NCI-H146 (cell line): Measurements from ENCODE around the gene SUPT20HL1.
"Not testable (repeated sequence)": the region's sequence is repeated elsewhere in the genome, so short reads cannot be mapped to it uniquely, and the experiment has no call there.

Experiments
- DNase-seq: peaks from one replicate; lab custom pipeline; 2025; lab: John Stamatoyannopoulos, UW

The SUPT20HL1 gene

GRCh38 chrX:24360272-24360671 lies at the start of gene SUPT20HL1:
Gene SUPT20HL1, plus strand, starts transcription at chrX:24360639. Its CDS starts 2,122 bp downstream, at chrX:24362761.
- no peak for DNase-seq

- peak; percentile 23 for DNase-seq
Observed at GRCh38 chrX:24310916-24311315, 49.5 kb upstream of the SUPT20HL1 start.

- DNase-seq: not testable (repeated sequence)
Observed at GRCh38 chrX:24311507-24312248, 48.8 kb upstream of the SUPT20HL1 start.

GRCh38 chrX:24312249-24312607 lies 48.2 kb upstream of the SUPT20HL1 start:
- DNase-seq: not testable (repeated sequence)

- DNase-seq: no peak
Observed at GRCh38 chrX:24314019-24314635, 46.3 kb upstream of the SUPT20HL1 start, which contains the start of gene SUPT20HL2. Gene SUPT20HL2, minus strand, starts transcription at chrX:24314069. Its CDS starts 754 bp downstream, at chrX:24313315.

- no peak for DNase-seq
Observed at GRCh38 chrX:24316111-24316510, 44.3 kb upstream of the SUPT20HL1 start.

- DNase-seq: no peak
Observed at GRCh38 chrX:24317567-24317966, 42.9 kb upstream of the SUPT20HL1 start.

- no peak for DNase-seq
Observed at GRCh38 chrX:24321741-24322395, 38.6 kb upstream of the SUPT20HL1 start.

GRCh38 chrX:24325231-24325630 lies 35.2 kb upstream of the SUPT20HL1 start:
- DNase-seq: no peak

GRCh38 chrX:24332878-24333277 lies 27.6 kb upstream of the SUPT20HL1 start:
- no peak for DNase-seq

GRCh38 chrX:24333371-24333770 lies 27.1 kb upstream of the SUPT20HL1 start:
- DNase-seq: no peak

- DNase-seq: no peak
Observed at GRCh38 chrX:24334461-24334860, 26.0 kb upstream of the SUPT20HL1 start.

GRCh38 chrX:24335871-24336270 lies 24.6 kb upstream of the SUPT20HL1 start:
- DNase-seq: no peak

- no peak for DNase-seq
Observed at GRCh38 chrX:24339911-24340310, 20.5 kb upstream of the SUPT20HL1 start.

- no peak for DNase-seq
Observed at GRCh38 chrX:24340501-24340900, 19.9 kb upstream of the SUPT20HL1 start.

GRCh38 chrX:24341795-24342194 lies 18.6 kb upstream of the SUPT20HL1 start:
- no peak for DNase-seq

- no peak for DNase-seq
Observed at GRCh38 chrX:24343719-24344118, 16.7 kb upstream of the SUPT20HL1 start.

- DNase-seq: no peak
Observed at GRCh38 chrX:24347881-24348280, 12.6 kb upstream of the SUPT20HL1 start.

GRCh38 chrX:24350217-24350616 lies 10.2 kb upstream of the SUPT20HL1 start:
- DNase-seq: no peak

- no peak for DNase-seq
Observed at GRCh38 chrX:24355095-24355494, 5.3 kb upstream of the SUPT20HL1 start.

GRCh38 chrX:24357106-24357505 lies 3.3 kb upstream of the SUPT20HL1 start:
- no peak for DNase-seq

- not testable (repeated sequence) for DNase-seq
Observed at GRCh38 chrX:24362089-24362745, 1.8 kb downstream of the SUPT20HL1 start.
